Measurements from ENCODE around the gene ZNF771. TPM values are rescaled to one million over a fixed set of nuclear protein-coding genes. Genes with fewer than 3 reads are reported as not detected.
"Not testable (repeated sequence)": the region's sequence is repeated elsewhere in the genome, so short reads cannot be mapped to it uniquely, and the experiment has no call there.

Gene ZNF771
- total RNA-seq, 1 donor, result 12.6 TPM

DNA sequence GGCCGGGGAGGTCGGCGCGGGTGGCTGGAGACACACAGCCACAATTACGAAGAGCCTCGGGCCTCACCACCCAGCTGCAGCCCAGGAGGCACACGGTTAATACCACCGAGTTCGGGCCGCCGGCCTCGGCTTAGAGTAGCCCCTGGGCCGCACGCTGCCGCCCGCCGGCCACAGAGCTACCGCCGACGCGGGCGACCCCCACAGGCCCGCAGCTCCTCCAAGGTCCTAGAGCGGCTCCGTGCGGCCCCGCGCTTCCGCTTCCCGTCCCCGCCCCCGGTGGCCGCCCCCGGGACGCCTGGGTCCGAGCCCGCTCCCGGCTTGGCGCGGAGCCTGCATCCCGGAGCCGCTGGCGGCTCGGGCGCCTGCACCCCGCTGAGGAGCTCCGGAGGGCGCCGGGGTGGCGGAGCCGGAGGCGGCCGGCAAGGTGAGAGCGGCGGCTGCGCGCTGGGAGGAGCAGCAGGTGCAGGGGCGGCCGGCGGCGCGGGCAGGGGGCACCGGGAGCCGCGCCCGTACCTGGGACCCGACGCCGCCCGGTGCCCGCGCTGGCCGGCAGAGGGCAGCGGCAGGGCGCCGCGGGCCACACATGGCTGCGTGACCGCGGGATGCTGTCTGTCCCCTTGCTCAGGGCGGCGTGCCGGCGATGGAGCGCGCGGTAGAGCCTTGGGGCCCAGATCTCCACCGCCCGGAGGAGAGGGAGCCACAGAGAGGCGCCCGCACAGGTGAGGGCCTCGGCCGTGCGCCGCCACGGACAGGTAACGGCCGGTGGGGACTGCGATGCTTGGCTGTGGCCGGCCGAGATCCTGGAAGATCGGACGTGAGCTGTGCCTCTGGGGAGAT, 12.0 kb upstream of the ZNF771 start, which contains the start of gene ZNF48:
ZNF48 (plus strand) TSS at position 266 of the 837 bp plus-strand sequence; CDS start at position 641, 375 bp downstream.
- TF ChIP-seq, protein P1, sequence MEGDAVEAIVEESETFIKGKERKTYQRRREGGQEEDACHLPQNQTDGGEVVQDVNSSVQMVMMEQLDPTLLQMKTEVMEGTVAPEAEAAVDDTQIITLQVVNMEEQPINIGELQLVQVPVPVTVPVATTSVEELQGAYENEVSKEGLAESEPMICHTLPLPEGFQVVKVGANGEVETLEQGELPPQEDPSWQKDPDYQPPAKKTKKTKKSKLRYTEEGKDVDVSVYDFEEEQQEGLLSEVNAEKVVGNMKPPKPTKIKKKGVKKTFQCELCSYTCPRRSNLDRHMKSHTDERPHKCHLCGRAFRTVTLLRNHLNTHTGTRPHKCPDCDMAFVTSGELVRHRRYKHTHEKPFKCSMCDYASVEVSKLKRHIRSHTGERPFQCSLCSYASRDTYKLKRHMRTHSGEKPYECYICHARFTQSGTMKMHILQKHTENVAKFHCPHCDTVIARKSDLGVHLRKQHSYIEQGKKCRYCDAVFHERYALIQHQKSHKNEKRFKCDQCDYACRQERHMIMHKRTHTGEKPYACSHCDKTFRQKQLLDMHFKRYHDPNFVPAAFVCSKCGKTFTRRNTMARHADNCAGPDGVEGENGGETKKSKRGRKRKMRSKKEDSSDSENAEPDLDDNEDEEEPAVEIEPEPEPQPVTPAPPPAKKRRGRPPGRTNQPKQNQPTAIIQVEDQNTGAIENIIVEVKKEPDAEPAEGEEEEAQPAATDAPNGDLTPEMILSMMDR (IDR thresholded peaks at IDR 0.05; ENCODE audit: insufficient read depth, low read length), result peak; percentile 12
- DNase-seq (ENCODE audit: low read depth), result peak; percentile 90
- peak within 1 kb of the TSS; percentile 82 for H3K4me3 ChIP-seq (ENCODE audit: low read depth, low read length)

DNA sequence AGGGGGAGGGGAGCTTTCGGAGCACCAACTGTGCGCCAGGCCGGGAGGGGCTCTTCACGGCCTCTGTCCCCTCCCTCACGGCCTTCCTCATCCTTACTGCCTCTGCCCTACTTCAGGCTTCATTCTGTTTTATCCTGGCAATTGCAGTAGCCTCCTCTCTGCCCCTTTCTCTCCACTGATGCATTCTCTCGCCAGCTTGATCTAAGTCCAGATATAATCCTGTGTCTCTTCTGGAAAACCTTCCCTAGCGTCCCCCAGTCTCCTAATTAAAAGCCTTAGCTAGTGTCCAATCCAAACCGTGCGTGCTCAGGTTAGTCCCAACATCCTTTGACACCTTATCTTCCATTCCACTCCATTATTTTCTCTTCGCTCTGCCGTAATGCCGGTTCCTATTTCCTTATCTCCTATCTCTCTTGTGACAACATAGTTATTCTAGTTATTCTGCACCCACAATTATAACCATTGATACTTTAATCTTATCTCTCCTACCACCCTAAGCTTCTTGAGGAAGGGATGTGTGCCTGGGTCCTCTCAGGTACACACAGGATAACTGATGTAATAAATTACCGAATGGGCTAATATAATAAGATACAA, 11.3 kb upstream of the ZNF771 start:
- DNase-seq (ENCODE audit: low read depth), result no peak
- H3K4me3 ChIP-seq (ENCODE audit: low read depth, low read length), result peak overlapping the region; percentile 82
- TF ChIP-seq, protein P1 (IDR thresholded peaks at IDR 0.05; ENCODE audit: insufficient read depth, low read length), result no peak

DNA sequence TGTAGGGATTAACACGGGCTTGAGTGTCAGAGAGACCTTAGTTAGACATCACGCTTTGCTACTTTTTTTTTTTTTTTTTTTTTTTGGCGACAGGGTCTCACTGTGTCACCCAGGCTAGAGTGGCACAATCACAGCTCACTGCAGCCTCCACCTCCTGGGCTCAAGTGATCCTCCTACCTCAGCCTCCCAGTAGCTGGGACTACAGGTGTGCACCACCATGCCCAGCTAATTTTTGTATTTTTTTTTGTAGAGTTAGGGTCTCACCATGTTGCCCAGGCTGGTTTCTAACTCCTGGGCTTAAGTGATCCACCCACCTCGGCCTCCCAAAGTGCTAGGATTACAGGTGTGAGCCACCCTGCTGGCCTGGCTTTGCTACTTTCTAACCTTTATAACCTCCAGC, 10.8 kb upstream of the ZNF771 start:
- DNase-seq (ENCODE audit: low read depth); H3K4me3 ChIP-seq (ENCODE audit: low read depth, low read length): not testable (repeated sequence)

DNA sequence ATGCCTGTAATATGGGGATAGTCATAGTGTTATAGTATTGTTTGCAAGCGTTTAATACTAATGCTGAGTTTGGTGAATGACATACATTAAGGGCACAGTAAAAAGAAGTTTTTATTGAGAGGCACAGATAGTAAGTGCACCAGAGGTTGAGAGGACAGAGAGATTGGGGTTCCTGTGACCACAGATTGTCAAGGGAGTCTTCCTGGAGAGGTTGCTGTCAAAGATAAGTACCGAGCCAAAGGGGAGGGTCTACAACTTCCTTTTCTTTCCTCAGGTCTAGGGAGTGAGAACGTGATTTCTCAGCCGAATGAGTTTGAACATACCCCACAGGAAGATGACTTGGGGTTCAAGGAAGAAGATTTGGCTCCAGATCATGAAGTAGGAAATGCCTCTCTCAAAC, 10.3 kb upstream of the ZNF771 start:
- no peak overlapping the region for H3K4me3 ChIP-seq (ENCODE audit: low read depth, low read length)
- TF ChIP-seq, protein P1 (IDR thresholded peaks at IDR 0.05; ENCODE audit: insufficient read depth, low read length), result no peak
- no peak for DNase-seq (ENCODE audit: low read depth)

DNA sequence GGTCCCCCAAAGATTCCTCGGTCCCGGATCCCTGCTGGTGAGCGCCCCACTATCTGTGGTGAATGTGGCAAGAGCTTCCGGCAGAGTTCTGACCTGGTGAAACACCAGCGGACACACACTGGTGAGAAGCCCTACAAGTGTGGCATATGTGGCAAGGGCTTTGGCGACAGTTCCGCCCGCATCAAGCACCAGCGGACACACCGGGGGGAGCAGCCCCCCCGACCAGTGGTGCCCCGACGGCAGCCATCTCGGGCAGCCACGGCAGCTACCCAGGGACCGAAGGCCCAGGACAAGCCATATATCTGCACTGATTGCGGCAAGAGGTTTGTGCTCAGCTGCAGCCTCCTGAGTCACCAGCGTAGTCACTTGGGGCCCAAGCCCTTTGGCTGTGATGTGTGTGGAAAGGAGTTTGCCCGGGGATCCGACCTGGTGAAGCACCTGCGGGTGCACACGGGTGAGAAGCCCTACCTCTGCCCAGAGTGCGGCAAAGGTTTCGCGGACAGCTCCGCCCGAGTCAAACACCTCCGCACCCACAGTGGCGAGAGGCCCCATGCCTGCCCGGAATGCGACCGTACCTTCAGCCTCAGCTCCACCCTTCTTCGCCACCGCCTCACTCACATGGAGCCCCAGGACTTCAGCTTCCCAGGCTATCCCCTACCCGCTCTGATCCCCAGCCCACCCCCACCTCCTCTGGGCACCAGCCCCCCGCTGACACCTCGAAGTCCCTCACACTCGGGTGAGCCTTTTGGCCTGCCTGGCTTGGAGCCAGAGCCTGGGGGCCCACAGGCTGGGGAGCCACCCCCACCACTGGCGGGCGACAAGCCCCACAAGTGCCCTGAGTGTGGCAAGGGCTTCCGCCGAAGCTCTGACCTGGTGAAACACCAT, 9.4 kb upstream of the ZNF771 start:
- DNase-seq (ENCODE audit: low read depth), result no peak
- H3K4me3 ChIP-seq (ENCODE audit: low read depth, low read length), result no peak overlapping the region
- TF ChIP-seq, protein P1 (IDR thresholded peaks at IDR 0.05; ENCODE audit: insufficient read depth, low read length), result no peak

DNA sequence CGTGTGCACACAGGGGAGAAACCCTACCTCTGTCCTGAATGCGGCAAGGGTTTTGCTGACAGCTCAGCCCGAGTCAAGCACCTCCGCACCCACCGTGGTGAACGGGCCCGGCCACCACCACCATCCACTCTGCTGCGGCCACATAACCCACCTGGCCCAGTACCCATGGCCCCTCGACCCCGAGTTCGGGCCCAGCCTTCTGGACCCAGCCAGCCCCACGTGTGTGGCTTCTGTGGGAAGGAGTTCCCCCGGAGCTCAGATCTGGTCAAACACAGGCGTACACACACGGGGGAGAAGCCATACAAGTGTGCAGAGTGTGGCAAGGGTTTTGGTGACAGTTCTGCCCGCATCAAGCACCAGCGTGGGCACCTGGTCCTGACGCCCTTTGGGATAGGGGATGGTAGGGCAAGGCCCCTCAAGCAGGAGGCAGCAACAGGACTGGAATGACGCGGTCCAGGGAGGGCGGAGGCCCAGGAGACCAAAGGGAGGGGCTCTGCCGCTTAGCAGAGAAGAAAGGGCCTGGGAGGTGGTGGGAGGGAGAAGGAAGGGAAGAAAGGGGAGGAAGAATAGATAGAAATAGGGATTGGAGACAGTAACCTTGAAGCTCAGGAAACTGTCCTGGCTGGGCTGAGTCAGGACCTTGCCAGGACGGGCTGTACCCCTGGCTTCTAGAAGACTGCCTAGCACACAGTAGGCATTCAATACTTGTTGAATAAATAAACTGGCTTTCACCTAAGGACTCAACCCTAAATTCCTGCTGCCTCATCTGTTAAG, 8.6 kb upstream of the ZNF771 start:
- TF ChIP-seq, protein P1 (IDR thresholded peaks at IDR 0.05; ENCODE audit: insufficient read depth, low read length), result no peak
- DNase-seq (ENCODE audit: low read depth), result no peak
- H3K4me3 ChIP-seq (ENCODE audit: low read depth, low read length), result no peak overlapping the region

All from fibroblast of the aortic adventitia (primary cell).